HFF-Myc (cell line): Measurements from ENCODE around the gene KRTAP9-2.
"Not testable (repeated sequence)": the region's sequence is repeated elsewhere in the genome, so short reads cannot be mapped to it uniquely, and the experiment has no call there.

Experiments used
- DNase-seq: peaks from one replicate; pipeline ENCODE4 v3.0.0-alpha.2; 2011; ENCODE audit warnings: low read depth; ENCODE audit errors: extremely low read depth
- H3K4me3 ChIP-seq: replicated peaks from 2 replicates; pipeline ENCODE4 v1.5.1; 2011; ENCODE audit warnings: low read depth, mild to moderate bottlenecking, control low read depth, low read length
- TF ChIP-seq, protein P1 (sequence below): IDR thresholded peaks from 2 replicates; pipeline ENCODE4 v1.5.1; 2012; ENCODE audit warnings: mild to moderate bottlenecking, low read depth, low read length, control low read depth; ENCODE audit errors: missing control alignments

The KRTAP9-2 gene

DNA sequence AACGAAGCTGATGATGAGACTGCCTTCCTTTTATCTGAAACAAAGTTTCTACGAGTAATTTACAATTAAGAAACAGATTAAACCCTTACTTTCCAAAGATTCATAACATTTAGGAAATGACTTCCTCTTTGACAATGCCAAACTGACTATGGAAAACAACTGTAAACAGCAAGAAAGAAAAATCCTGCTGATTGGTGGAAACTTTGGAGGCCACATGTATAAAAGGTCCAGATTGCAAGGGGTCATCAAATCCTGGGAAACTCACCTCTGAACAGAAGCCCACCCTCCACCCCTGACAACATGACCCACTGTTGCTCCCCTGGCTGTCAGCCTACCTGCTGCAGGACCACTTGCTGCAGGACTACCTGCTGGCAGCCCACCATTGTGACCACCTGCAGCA, 38.6 kb downstream of the KRTAP9-2 start, which contains the start of gene KRTAP9-6:
TSS of gene KRTAP9-6 (plus strand) at position 301 of the 400 bp plus-strand sequence. CDS start at position 301, 0 bp downstream.
- TF ChIP-seq, protein P1, sequence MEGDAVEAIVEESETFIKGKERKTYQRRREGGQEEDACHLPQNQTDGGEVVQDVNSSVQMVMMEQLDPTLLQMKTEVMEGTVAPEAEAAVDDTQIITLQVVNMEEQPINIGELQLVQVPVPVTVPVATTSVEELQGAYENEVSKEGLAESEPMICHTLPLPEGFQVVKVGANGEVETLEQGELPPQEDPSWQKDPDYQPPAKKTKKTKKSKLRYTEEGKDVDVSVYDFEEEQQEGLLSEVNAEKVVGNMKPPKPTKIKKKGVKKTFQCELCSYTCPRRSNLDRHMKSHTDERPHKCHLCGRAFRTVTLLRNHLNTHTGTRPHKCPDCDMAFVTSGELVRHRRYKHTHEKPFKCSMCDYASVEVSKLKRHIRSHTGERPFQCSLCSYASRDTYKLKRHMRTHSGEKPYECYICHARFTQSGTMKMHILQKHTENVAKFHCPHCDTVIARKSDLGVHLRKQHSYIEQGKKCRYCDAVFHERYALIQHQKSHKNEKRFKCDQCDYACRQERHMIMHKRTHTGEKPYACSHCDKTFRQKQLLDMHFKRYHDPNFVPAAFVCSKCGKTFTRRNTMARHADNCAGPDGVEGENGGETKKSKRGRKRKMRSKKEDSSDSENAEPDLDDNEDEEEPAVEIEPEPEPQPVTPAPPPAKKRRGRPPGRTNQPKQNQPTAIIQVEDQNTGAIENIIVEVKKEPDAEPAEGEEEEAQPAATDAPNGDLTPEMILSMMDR = no peak
- no peak for DNase-seq
- H3K4me3 ChIP-seq = no peak within 1 kb of the TSS

DNA sequence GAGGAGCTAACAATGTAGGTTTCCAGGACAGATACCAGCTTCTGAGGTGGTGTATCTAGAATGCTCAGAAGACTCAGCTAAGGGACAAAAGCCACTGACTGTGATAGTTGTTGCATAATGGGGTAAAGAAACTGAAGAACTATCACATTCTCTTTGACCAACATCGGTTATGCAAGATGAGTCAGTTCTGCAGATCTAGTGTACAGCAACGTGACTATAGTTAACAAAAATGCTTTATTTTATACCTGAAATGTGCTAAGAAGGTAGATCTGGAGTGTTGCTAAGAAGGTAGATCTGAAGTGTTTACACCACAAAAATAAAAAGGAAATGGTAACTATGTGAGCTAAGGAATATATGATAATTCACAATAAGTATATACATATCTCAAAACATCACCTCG, 41.3 kb downstream of the KRTAP9-2 start:
- no peak overlapping the region for H3K4me3 ChIP-seq
- TF ChIP-seq, protein P1 = no peak
- no peak for DNase-seq

DNA sequence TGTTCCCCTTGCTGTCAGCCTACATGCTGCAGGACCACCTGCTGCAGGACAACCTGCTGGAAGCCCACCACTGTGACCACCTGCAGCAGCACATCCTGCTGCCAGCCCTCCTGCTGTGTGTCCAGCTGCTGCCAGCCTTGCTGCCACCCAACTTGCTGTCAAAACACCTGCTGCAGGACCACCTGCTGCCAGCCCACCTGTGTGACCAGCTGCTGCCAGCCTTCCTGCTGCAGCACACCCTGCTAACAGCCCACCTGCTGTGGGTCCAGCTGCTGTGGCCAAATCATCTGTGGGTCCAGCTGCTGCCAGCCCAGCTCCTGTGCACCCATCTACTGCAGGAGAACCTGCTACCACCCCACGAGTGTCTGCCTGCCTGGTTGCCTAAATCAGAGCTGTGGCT, 44.9 kb downstream of the KRTAP9-2 start:
- H3K4me3 ChIP-seq, DNase-seq: not testable (repeated sequence)

DNA sequence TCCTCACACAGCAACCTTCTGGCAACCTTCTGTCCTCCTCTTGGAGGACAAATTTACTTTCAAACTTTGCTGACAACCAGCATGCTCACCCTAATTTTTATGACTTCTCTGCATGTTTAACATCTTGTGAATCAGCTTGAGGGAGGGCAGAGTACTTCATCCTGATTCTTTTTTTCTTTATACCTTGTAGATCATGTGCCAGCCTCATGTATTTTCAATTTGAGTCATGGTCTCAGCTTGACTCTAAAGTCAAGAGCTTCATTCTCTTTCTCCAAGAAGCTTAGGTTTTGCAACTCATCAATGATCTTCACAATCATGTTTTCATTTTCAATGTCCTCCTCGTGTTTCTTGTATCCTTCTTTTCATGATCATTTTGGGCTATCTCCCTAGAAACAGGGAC, 45.4 kb downstream of the KRTAP9-2 start:
- no peak for DNase-seq
- TF ChIP-seq, protein P1 = no peak
- H3K4me3 ChIP-seq = no peak overlapping the region

DNA sequence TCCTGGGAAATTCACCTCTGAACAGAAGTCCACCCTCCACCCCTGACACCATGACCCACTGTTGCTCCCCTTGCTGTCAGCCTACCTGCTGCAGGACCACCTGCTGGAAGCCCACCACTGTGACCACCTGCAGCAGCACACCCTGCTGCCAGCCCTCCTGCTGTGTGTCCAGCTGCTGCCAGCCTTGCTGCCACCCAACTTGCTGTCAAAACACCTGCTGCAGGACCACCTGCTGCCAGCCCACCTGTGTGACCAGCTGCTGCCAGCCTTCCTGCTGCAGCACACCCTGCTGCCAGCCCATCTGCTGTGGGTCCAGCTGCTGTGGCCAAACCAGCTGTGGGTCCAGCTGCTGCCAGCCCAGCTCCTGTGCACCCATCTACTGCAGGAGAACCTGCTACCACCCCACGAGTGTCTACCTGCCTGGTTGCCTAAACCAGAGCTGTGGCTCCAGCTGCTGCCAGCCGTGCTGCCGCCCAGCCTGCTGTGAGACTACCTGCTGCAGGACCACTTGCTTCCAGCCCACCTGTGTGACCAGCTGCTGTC, 49.3 kb downstream of the KRTAP9-2 start, which contains the start of gene KRTAP9-7:
TSS of gene KRTAP9-7 (plus strand) at position 51 of the 543 bp plus-strand sequence. CDS start at position 51, 0 bp downstream.
- DNase-seq, H3K4me3 ChIP-seq: not testable (repeated sequence)
